Activated CD8-positive, alpha-beta T cell treated with anti-CD3 and anti-CD28 coated beads for 36 hours (primary cell): Measurements from ENCODE around the gene CASKIN1. TPM values are rescaled to one million over a fixed set of nuclear protein-coding genes. Genes with fewer than 3 reads are reported as not detected.

Experiments used
- ATAC-seq: fragments of 200-7000 bp; cut with Tn5 transposase; one replicate; pipeline ENCODE4 v1.10.0; 2021; ENCODE audit warnings: mild to moderate bottlenecking, moderate library complexity
- CTCF ChIA-PET: fragments of 350-600 bp; sonication (Branson Sonifier 250); formaldehyde crosslinking; loops from one replicate; lab custom pipeline; 2021; ENCODE audit warnings: antibody characterized with exemption; lab: Charles Lee
- POLR2A ChIA-PET: fragments of 350-600 bp; sonication (Branson Sonifier 250); formaldehyde crosslinking; loops from one replicate; lab custom pipeline; 2021; ENCODE audit warnings: antibody characterized with exemption; lab: Charles Lee
- DNase-seq: peaks from one replicate; pipeline ENCODE4 v3.0.0-alpha.2; 2020
- H3K27ac Mint-ChIP-seq: one replicate; pipeline ENCODE4 v1.8.0; 2021; ENCODE audit warnings: mild to moderate bottlenecking, mixed read lengths
- H3K27me3 Mint-ChIP-seq: one replicate; pipeline ENCODE4 v1.8.0; 2021; ENCODE audit warnings: mixed read lengths
- H3K36me3 Mint-ChIP-seq: one replicate; pipeline ENCODE4 v1.8.0; 2021; ENCODE audit warnings: low read depth, mixed read lengths
- H3K4me1 Mint-ChIP-seq: one replicate; pipeline ENCODE4 v1.8.0; 2021; ENCODE audit warnings: low read depth, mixed read lengths
- H3K4me3 Mint-ChIP-seq: one replicate; pipeline ENCODE4 v1.8.0; 2021; ENCODE audit warnings: mild to moderate bottlenecking, moderate library complexity, mixed read lengths
- H3K9me3 Mint-ChIP-seq: one replicate; pipeline ENCODE4 v1.8.0; 2021; ENCODE audit warnings: mixed read lengths
- CTCF ChIP-seq: fragments of 200-600 bp; IDR thresholded peaks from one replicate; pipeline ENCODE4 v1.8.0; 2022; ENCODE audit warnings: antibody characterized with exemption, mild to moderate bottlenecking
- intact Hi-C: fragments of 100-400 bp; cut with micrococcal nuclease; formaldehyde crosslinking; loops from one replicate; pipeline ENCODE4 v1.10.0; 2022
- total RNA-seq, 2 experiments: library from RNA; stranded (reverse); gene quantifications; one replicate each; pipeline ENCODE4 v1.2.3, GENCODE V29; 2021

The CASKIN1 gene
- total RNA-seq, 2 experiments from 2014 or later = 4.4 to 7.2 TPM

- CTCF ChIA-PET = no interaction called here
- no peak for DNase-seq
- peaks cover 2% of the 10 kb centered on the region for H3K4me1 Mint-ChIP-seq
- H3K27ac Mint-ChIP-seq = no peak overlapping the region
- H3K4me3 Mint-ChIP-seq = no peak overlapping the region
- peaks cover 24% of the 10 kb centered on the region for H3K36me3 Mint-ChIP-seq
- POLR2A ChIA-PET = interaction anchor here (2.7 to 3.5 kb wide), 2 partner anchors 9 to 16 kb away, joined by 9 to 16 read pairs; partner anchors contain the start of gene ECI1
- ATAC-seq = no peak
- intact Hi-C loops = no loop called here
- H3K9me3 Mint-ChIP-seq = no peaks in the 10 kb centered on the region
- no peak for TF ChIP-seq CTCF
- H3K27me3 Mint-ChIP-seq = no peaks in the 10 kb centered on the region
Observed at GRCh38 chr16:2235234-2235651, 38.8 kb upstream of the CASKIN1 start.

GRCh38 chr16:2234813-2235170 lies 38.4 kb upstream of the CASKIN1 start:
- TF ChIP-seq CTCF = no peak
- ChIA-PET CTCF (no interaction called here), POLR2A (interaction anchor here (2.7 to 3.5 kb wide), 2 partner anchors 8 to 17 kb away, joined by 9 to 16 read pairs; partner anchors contain the start of gene ECI1)
- H3K36me3 Mint-ChIP-seq = peaks cover 26% of the 10 kb centered on the region
- peaks cover 2% of the 10 kb centered on the region for H3K4me1 Mint-ChIP-seq
- no peaks in the 10 kb centered on the region for H3K9me3 Mint-ChIP-seq
- DNase-seq (no peak), ATAC-seq (no peak)
- H3K27me3 Mint-ChIP-seq = no peaks in the 10 kb centered on the region
- intact Hi-C loops = no loop called here
- H3K27ac Mint-ChIP-seq = no peak overlapping the region
- H3K4me3 Mint-ChIP-seq = no peak overlapping the region

- H3K9me3 Mint-ChIP-seq = no peaks in the 10 kb centered on the region
- intact Hi-C loops = no loop called here
- H3K4me1 Mint-ChIP-seq = peaks cover 2% of the 10 kb centered on the region
- no peak for TF ChIP-seq CTCF
- POLR2A ChIA-PET = interaction anchor here (1.3 to 2.7 kb wide), 2 partner anchors 8 to 10 kb away, joined by 4 to 9 read pairs; no protein-coding TSS in a partner anchor
- ATAC-seq (no peak), DNase-seq (no peak)
- no peak overlapping the region for H3K27ac Mint-ChIP-seq
- no peaks in the 10 kb centered on the region for H3K27me3 Mint-ChIP-seq
- no peak overlapping the region for H3K4me3 Mint-ChIP-seq
- CTCF ChIA-PET = no interaction called here
- H3K36me3 Mint-ChIP-seq = peaks cover 30% of the 10 kb centered on the region
Observed at GRCh38 chr16:2233872-2234812, 37.7 kb upstream of the CASKIN1 start.

GRCh38 chr16:2233046-2233775 lies 36.8 kb upstream of the CASKIN1 start:
- ATAC-seq (no peak), DNase-seq (no peak)
- TF ChIP-seq CTCF = no peak
- Mint-ChIP-seq H3K9me3 (no peaks in the 10 kb centered on the region), H3K27me3 (no peaks in the 10 kb centered on the region), H3K4me3 (no peak overlapping the region), H3K27ac (no peak overlapping the region), H3K36me3 (peaks cover 30% of the 10 kb centered on the region), H3K4me1 (peaks cover 2% of the 10 kb centered on the region)
- CTCF ChIA-PET = no interaction called here
- intact Hi-C loops = no loop called here
- POLR2A ChIA-PET = interaction anchor here (0.8 to 3.4 kb wide), 4 partner anchors 9 to 21 kb away, joined by 3 to 19 read pairs (median 4); partner anchors contain the start of gene ECI1
